ENCODE data around the gene PIP5KL1. TPM values are rescaled to one million over a fixed set of nuclear protein-coding genes. Genes with fewer than 3 reads are reported as not detected.

Gene PIP5KL1
- total RNA-seq, 6 experiments from 2014 or later = 0.58 to 0.81 (median 0.70) TPM; not detected in 3

DNA sequence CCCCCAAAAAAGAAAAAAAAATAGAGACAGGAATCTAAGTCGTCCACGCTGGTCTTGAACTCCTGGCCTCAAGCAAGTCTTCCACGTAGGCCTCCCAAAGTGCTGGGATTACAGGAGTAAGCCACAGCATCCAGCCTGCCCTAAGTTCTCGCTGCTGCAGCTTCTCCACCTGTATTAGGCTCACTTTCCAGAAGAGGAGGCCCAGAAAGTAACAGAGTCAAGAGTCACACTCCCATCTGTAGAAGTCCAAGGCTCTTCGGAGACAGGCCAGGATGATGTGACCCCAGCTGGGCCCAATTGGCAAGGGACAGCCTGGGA, 48.4 kb upstream of the PIP5KL1 start:
- no peak for TF ChIP-seq CTCF (IDR thresholded peaks at IDR 0.05)
- no peak for TF ChIP-seq POLR2A (IDR thresholded peaks at IDR 0.05)
- Histone ChIP-seq H3K4me3 (peak overlapping the region; percentile 86 to 100 (median 86)), H3K27ac (peak overlapping the region; percentile 56 to 80 (median 56)), H3K4me1 (peaks cover 0 to 58% (median 19%) of the 10 kb centered on the region in 4 donors), H3K36me3 (no peaks in the 10 kb centered on the region), H3K9me3 (no peaks in the 10 kb centered on the region), H3K27me3 (no peaks in the 10 kb centered on the region)
- intact Hi-C loops (cut with DNase I) = no loop called here
- ATAC-seq = no peak
- 4% methylated on average over 5 of the region's 5 CpGs for WGBS (ENCODE audit: insufficient coverage, low coverage, low lambda C conversion rate, missing lambda C conversion rate)
- DNase-seq = no peak

DNA sequence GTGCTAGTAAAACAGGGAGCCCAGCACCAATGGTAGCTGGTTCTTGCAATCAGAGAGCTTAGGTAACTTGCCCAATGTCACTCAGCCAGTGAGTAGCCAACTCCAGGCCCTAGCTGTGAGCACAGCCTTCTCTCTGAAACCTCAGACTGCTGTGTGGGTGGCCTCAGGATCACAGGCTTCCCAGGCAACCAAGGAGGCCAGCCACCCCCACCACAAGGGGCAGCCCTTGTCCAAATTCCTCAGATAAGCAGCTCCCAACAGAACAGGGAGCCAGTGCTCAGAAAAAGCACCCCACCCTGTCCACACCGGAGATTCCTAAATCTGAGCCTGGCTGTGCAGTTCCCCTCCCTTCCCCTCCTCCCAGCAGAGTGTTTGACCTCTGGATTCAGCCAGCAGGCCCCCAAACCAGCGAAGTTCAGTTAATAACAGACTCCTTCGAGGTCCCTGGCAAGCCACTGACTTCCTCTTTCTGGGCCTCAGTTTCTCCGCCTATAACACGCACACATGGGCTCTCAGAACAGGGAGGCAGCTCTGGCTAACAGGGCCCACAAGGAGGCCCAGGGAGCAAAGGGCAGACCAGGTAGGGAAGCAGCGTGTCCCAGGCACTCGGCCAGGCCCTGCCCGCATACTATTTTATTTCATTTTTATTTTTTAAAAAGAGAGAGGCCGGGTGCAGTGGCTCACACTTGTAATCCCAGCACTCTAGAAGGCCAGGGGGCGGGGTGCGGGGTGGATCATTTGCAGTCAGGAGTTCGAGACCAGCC, 47.5 kb upstream of the PIP5KL1 start:
- peaks cover 0 to 67% (median 26%) of the 10 kb centered on the region in 4 donors for H3K4me1 ChIP-seq
- WGBS (ENCODE audit: insufficient coverage, low coverage, low lambda C conversion rate, missing lambda C conversion rate) = 21% methylated on average over 12 of the region's 12 CpGs
- H3K36me3 ChIP-seq = no peaks in the 10 kb centered on the region
- intact Hi-C loops (cut with DNase I) = no loop called here
- no peaks in the 10 kb centered on the region for H3K27me3 ChIP-seq
- H3K27ac ChIP-seq = peak overlapping the region; percentile 7 to 80 (median 35)
- TF ChIP-seq CTCF (IDR thresholded peaks at IDR 0.05) (no peak), POLR2A (IDR thresholded peaks at IDR 0.05) (no peak)
- peak in 1 of 3 donors; percentile 63 for DNase-seq
- no peaks in the 10 kb centered on the region for H3K9me3 ChIP-seq
- ATAC-seq = no peak
- peak overlapping the region; percentile 86 to 100 (median 86) for H3K4me3 ChIP-seq

DNA sequence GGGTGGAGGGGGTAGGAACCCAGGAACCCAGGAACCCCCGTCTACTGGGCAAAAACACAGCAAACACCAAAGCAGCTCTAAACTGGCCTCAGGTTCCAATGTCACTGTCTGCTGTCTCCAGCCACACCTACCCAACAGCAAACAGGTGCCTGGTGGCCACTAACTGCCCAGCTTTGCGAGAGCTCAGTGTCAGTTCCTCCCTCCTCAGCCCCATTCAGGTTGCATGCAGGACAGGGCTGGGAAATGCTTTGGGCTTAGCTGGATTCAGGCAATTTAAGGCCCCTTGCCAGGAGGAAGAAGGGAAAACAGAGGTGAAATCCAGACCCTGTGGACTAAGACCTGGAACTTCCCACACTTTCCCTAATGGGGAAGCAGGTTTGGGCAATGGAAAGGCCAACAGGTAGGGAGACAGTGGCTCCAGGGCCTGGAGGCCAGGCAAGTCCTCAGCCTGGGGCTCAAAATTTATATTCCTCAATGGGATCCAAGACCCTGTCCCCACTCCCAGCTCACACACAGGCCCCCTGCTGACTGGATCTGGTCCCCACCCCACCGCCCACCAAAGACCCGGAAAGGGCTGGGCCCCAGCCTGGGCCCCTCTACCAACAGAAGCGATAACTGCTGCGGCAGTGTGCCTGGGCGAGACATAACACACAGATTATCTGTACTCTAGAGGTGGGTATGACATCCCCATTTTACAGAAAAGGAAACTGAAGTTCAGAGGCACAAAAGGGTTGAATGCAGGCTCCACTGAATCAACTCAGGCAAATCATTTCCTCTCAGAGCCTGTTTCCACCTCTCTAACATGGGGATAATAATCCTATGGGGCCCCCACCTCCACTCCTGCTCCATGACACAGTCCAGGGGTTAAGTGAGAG, 46.7 kb upstream of the PIP5KL1 start:
- H3K4me1 ChIP-seq = peaks cover 0 to 75% (median 30%) of the 10 kb centered on the region in 4 donors
- ATAC-seq (peak in 1 of 4 donors; percentile 1), DNase-seq (peak in 2 of 3 donors; percentile 57 to 61)
- intact Hi-C loops (cut with DNase I) = no loop called here
- no peaks in the 10 kb centered on the region for H3K36me3 ChIP-seq
- WGBS (ENCODE audit: insufficient coverage, low coverage, low lambda C conversion rate, missing lambda C conversion rate) = 59% methylated on average over 5 of the region's 7 CpGs
- peak overlapping the region; percentile 7 to 80 (median 35) for H3K27ac ChIP-seq
- TF ChIP-seq CTCF (IDR thresholded peaks at IDR 0.05) = no peak
- TF ChIP-seq POLR2A (IDR thresholded peaks at IDR 0.05) = no peak
- peak overlapping the region; percentile 86 to 100 (median 86) for H3K4me3 ChIP-seq
- no peaks in the 10 kb centered on the region for H3K9me3 ChIP-seq
- no peaks in the 10 kb centered on the region for H3K27me3 ChIP-seq

GRCh38 chr9:127976498-127976897, 45.9 kb upstream of the PIP5KL1 start:
- DNase-seq = peak in 1 of 3 donors; percentile 61
- Histone ChIP-seq H3K36me3 (no peaks in the 10 kb centered on the region), H3K27me3 (no peaks in the 10 kb centered on the region), H3K4me3 (peak overlapping the region in 2 of 3 donors; percentile 7 to 100), H3K9me3 (no peaks in the 10 kb centered on the region), H3K27ac (peak overlapping the region in 1 of 3 donors; percentile 13), H3K4me1 (peaks cover 0 to 80% (median 34%) of the 10 kb centered on the region in 4 donors)
- ATAC-seq = no peak
- TF ChIP-seq POLR2A (IDR thresholded peaks at IDR 0.05) (no peak), CTCF (IDR thresholded peaks at IDR 0.05) (no peak)
- no CpG with 5 or more reads among the region's 6 CpGs for WGBS (ENCODE audit: insufficient coverage, low coverage, low lambda C conversion rate, missing lambda C conversion rate)
- intact Hi-C loops (cut with DNase I) = no loop called here
